Neural progenitor cell (in vitro differentiated cells): ENCODE data around the gene IGSF3. TPM values are rescaled to one million over a fixed set of nuclear protein-coding genes. Genes with fewer than 3 reads are reported as not detected.

ENCODE experiments used
- DNase-seq: peaks from one replicate; pipeline ENCODE4 v3.0.0-alpha.2; 2016; ENCODE audit warnings: low spot score
- H2AFZ ChIP-seq: fragments of 200-600 bp; sonication (generic); replicated peaks from 2 replicates; pipeline ENCODE4 v1.6.1; 2016; ENCODE audit warnings: antibody characterized with exemption
- H3F3A ChIP-seq: fragments of 200-600 bp; sonication (generic); 2 replicates; pipeline ENCODE4 v1.6.1; 2016; ENCODE audit warnings: antibody characterized with exemption, low read depth
- H3K27ac ChIP-seq: fragments of 200-600 bp; sonication (generic); 2 replicates; pipeline ENCODE4 v1.5.1; 2016; ENCODE audit warnings: mild to moderate bottlenecking
- H3K27me3 ChIP-seq: fragments of 200-600 bp; sonication (generic); 2 replicates; pipeline ENCODE4 v1.6.1; 2016; ENCODE audit warnings: mild to moderate bottlenecking, moderate library complexity
- H3K36me3 ChIP-seq: fragments of 200-600 bp; sonication (generic); 2 replicates; pipeline ENCODE4 v1.5.1; 2016
- H3K4me1 ChIP-seq: fragments of 200-600 bp; sonication (generic); 2 replicates; pipeline ENCODE4 v1.6.1; 2016; ENCODE audit warnings: mixed run types
- H3K4me2 ChIP-seq: fragments of 200-600 bp; sonication (generic); 2 replicates; pipeline ENCODE4 v1.6.1; 2016
- H3K4me3 ChIP-seq: fragments of 200-600 bp; sonication (generic); 2 replicates; pipeline ENCODE4 v1.5.1; 2016
- H3K79me2 ChIP-seq: fragments of 200-600 bp; sonication (generic); 2 replicates; pipeline ENCODE4 v1.6.1; 2016; ENCODE audit warnings: low read depth
- H3K9ac ChIP-seq: fragments of 200-600 bp; sonication (generic); 2 replicates; pipeline ENCODE4 v1.6.1; 2016
- H3K9me3 ChIP-seq: fragments of 200-600 bp; sonication (generic); 2 replicates; pipeline ENCODE4 v1.5.1; 2016; ENCODE audit warnings: low read depth
- H4K20me1 ChIP-seq: fragments of 200-600 bp; sonication (generic); 2 replicates; pipeline ENCODE4 v1.6.1; 2016; ENCODE audit warnings: low read depth
- H3K27ac Mint-ChIP-seq: 3 replicates; pipeline ENCODE4 v1.8.0; 2021; ENCODE audit warnings: mixed read lengths
- H3K27me3 Mint-ChIP-seq: 2 replicates; pipeline ENCODE4 v1.8.0; 2022; ENCODE audit warnings: low read depth, mild to moderate bottlenecking, inconsistent platforms, moderate library complexity, mixed read lengths; ENCODE audit not compliant: insufficient read depth
- H3K36me3 Mint-ChIP-seq: 3 replicates; pipeline ENCODE4 v1.8.0; 2021; ENCODE audit warnings: mixed read lengths
- H3K4me1 Mint-ChIP-seq: 3 replicates; pipeline ENCODE4 v1.8.0; 2021; ENCODE audit warnings: mixed read lengths
- H3K4me3 Mint-ChIP-seq: 3 replicates; pipeline ENCODE4 v1.8.0; 2021; ENCODE audit warnings: mild to moderate bottlenecking, moderate library complexity, mixed read lengths
- H3K9me3 Mint-ChIP-seq: 3 replicates; pipeline ENCODE4 v1.8.0; 2020; ENCODE audit warnings: mixed read lengths
- EZH2 ChIP-seq: fragments of 200-600 bp; sonication (generic); IDR thresholded peaks from 2 replicates; pipeline ENCODE4 v1.6.1; 2017; ENCODE audit warnings: antibody characterized with exemption, mild to moderate bottlenecking, moderate library complexity
- EZH2phosphoT487 ChIP-seq: fragments of 200-600 bp; sonication (generic); IDR thresholded peaks from 2 replicates; pipeline ENCODE4 v1.6.1; 2017; ENCODE audit warnings: antibody characterized with exemption
- total RNA-seq: library from RNA; depleted of rRNA; stranded (reverse); fragments of >200 nt; gene quantifications from 2 replicates; pipeline ENCODE4 v1.2.3, GENCODE V29; 2015; ENCODE audit warnings: low replicate concordance
- TF ChIP-seq, protein P1 (sequence below): fragments of 200-600 bp; sonication (generic); IDR thresholded peaks from 2 replicates; pipeline ENCODE4 v1.5.1; 2017; ENCODE audit warnings: antibody characterized with exemption, mild to moderate bottlenecking

IGSF3 gene
- total RNA-seq, 1 donor from 2014 or later, result 24.0 TPM

DNA sequence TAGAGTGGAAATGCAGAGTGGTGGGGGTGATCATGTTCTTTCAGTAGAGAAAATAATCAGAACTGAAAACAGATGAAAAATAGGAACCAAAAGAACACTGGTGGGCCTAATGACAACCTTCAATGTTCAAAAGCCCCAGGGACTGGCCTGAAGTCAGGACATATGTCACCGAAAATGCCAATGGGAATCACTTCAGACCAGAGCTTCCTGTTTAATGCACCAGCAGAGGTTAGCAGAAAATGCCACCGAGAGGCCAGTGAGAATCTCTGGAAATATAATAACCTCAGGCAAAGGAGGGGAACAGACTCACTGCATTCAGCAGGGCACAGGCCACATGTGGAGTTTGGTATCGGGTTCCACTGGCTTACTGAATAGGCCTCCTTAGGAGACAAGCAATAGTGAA, 80.8 kb downstream of the IGSF3 start:
- Mint-ChIP-seq H3K27ac (no peak overlapping the region), H3K27me3 (peaks cover 2% of the 10 kb centered on the region)
- TF ChIP-seq EZH2 (no peak), EZH2phosphoT487 (no peak)
- TF ChIP-seq, protein P1, sequence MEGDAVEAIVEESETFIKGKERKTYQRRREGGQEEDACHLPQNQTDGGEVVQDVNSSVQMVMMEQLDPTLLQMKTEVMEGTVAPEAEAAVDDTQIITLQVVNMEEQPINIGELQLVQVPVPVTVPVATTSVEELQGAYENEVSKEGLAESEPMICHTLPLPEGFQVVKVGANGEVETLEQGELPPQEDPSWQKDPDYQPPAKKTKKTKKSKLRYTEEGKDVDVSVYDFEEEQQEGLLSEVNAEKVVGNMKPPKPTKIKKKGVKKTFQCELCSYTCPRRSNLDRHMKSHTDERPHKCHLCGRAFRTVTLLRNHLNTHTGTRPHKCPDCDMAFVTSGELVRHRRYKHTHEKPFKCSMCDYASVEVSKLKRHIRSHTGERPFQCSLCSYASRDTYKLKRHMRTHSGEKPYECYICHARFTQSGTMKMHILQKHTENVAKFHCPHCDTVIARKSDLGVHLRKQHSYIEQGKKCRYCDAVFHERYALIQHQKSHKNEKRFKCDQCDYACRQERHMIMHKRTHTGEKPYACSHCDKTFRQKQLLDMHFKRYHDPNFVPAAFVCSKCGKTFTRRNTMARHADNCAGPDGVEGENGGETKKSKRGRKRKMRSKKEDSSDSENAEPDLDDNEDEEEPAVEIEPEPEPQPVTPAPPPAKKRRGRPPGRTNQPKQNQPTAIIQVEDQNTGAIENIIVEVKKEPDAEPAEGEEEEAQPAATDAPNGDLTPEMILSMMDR, result no peak

GRCh38 chr1:116585886-116586285, 81.6 kb downstream of the IGSF3 start:
- H3K9ac ChIP-seq, result no peak overlapping the region
- Mint-ChIP-seq H3K9me3 (no peaks in the 10 kb centered on the region), H3K27ac (no peak overlapping the region), H3K36me3 (peaks cover 4% of the 10 kb centered on the region), H3K27me3 (peaks cover 2% of the 10 kb centered on the region), H3K4me1 (peaks cover 28% of the 10 kb centered on the region), H3K4me3 (no peak overlapping the region)
- H2AFZ ChIP-seq, result no peak overlapping the region
- H3K79me2 ChIP-seq, result no peaks in the 10 kb centered on the region
- DNase-seq, result no peak
- no peak overlapping the region for H3K4me2 ChIP-seq
- H3K27me3 ChIP-seq, result no peaks in the 10 kb centered on the region
- H4K20me1 ChIP-seq, result no peaks in the 10 kb centered on the region
- H3K4me3 ChIP-seq, result no peak overlapping the region
- TF ChIP-seq, protein P1, result no peak
- TF ChIP-seq EZH2phosphoT487 (no peak), EZH2 (no peak)
- H3K4me1 ChIP-seq, result peaks cover 16% of the 10 kb centered on the region
- no peak overlapping the region for H3K27ac ChIP-seq
- H3K36me3 ChIP-seq, result no peaks in the 10 kb centered on the region
- H3K9me3 ChIP-seq, result no peaks in the 10 kb centered on the region
- H3F3A ChIP-seq, result no peaks in the 10 kb centered on the region

More for the DNA sequence above, 80.8 kb downstream of the IGSF3 start:
- H4K20me1 ChIP-seq, result no peaks in the 10 kb centered on the region
- Mint-ChIP-seq H3K9me3 (no peaks in the 10 kb centered on the region), H3K36me3 (peaks cover 4% of the 10 kb centered on the region), H3K4me1 (peaks cover 31% of the 10 kb centered on the region), H3K4me3 (no peak overlapping the region)
- no peaks in the 10 kb centered on the region for H3K36me3 ChIP-seq
- H3F3A ChIP-seq, result no peaks in the 10 kb centered on the region
- H3K4me2 ChIP-seq, result no peak overlapping the region
- H3K4me3 ChIP-seq, result no peak overlapping the region
- no peak overlapping the region for H3K27ac ChIP-seq
- peak; percentile 42 for DNase-seq
- no peak overlapping the region for H2AFZ ChIP-seq
- peaks cover 16% of the 10 kb centered on the region for H3K4me1 ChIP-seq
- H3K9me3 ChIP-seq, result no peaks in the 10 kb centered on the region
- no peak overlapping the region for H3K9ac ChIP-seq
- no peaks in the 10 kb centered on the region for H3K27me3 ChIP-seq
- H3K79me2 ChIP-seq, result no peaks in the 10 kb centered on the region

DNA sequence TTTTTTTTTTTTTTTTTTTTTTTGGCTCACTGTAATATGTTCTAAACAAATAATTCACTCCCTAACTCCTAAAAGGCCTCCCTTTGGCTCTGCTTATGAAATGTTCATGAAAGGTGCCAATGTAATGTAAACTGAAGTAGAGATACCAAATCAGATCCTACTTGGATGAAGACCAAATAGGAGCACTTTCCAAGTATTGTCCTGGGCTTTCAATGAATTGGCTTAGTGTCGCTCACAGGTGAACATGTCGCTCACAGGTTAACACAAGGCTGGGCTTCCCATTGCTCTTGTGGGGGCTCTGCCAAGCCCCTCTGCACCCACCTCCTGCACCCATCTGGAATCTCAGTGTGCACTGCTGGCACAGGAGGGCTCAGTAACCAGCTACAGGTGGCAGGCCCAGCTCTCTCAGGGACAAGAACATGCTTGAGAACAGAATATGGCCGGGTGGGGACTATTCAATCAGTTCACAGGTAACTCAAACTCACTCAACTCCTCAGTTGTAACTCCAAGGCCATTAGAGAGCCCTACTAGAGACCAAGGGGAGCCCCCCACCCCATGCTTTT, 86.1 kb downstream of the IGSF3 start:
- Histone ChIP-seq H3K9ac (no peak overlapping the region), H3K79me2 (no peaks in the 10 kb centered on the region), H3K36me3 (no peaks in the 10 kb centered on the region), H3K27me3 (no peaks in the 10 kb centered on the region), H4K20me1 (no peaks in the 10 kb centered on the region), H3K4me3 (no peak overlapping the region), H3K4me1 (peaks cover 4% of the 10 kb centered on the region), H2AFZ (no peak overlapping the region), H3K27ac (no peak overlapping the region), H3K9me3 (no peaks in the 10 kb centered on the region), H3K4me2 (no peak overlapping the region), H3F3A (no peaks in the 10 kb centered on the region)
- H3K4me3 Mint-ChIP-seq, result no peak overlapping the region
- DNase-seq, result no peak
- no peak for TF ChIP-seq EZH2phosphoT487
- no peak for TF ChIP-seq EZH2
- TF ChIP-seq, protein P1, result no peak
- H3K27ac Mint-ChIP-seq, result no peak overlapping the region
- H3K27me3 Mint-ChIP-seq, result peaks cover 4% of the 10 kb centered on the region
- no peaks in the 10 kb centered on the region for H3K9me3 Mint-ChIP-seq
- peaks cover 12% of the 10 kb centered on the region for H3K4me1 Mint-ChIP-seq
- peaks cover 3% of the 10 kb centered on the region for H3K36me3 Mint-ChIP-seq
